HG03025 (cell line): Measurements from ENCODE around the gene CFAP20.

Experiments
- ATAC-seq: cut with Tn5 transposase; IDR thresholded peaks from one replicate; pipeline ENCODE4 v1.9.1; 2021; ENCODE audit warnings: mild to moderate bottlenecking, moderate library complexity; ENCODE audit not compliant: unreplicated experiment, low FRiP score

CFAP20 gene

GRCh38 chr16:58125781-58126335, 3.3 kb downstream of the CFAP20 start:
- no peak for ATAC-seq

DNA sequence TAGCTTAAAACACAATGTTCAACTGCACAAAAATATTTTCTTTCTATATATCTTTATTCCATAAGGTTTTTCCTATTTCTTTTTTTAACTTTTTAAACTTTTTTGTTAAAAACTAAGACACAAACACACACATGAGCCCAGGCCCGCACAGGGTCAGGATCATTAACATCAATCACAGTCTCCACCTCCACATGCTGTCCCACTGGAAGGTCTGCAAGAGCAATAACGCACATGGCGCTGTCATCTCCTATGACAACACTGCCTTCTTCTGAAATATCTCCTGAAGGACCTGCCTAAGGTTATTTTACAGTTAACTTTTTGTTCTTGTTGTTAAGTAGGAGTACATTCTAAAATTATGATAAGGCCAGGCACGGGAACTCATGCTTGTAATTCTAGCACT, 4.1 kb downstream of the CFAP20 start:
- no peak for ATAC-seq

- no peak for ATAC-seq
These were observed 4.6 kb downstream of the CFAP20 start for GRCh38 chr16:58124601-58124915.

GRCh38 chr16:58123896-58124600, 5.1 kb downstream of the CFAP20 start:
- no peak for ATAC-seq

DNA sequence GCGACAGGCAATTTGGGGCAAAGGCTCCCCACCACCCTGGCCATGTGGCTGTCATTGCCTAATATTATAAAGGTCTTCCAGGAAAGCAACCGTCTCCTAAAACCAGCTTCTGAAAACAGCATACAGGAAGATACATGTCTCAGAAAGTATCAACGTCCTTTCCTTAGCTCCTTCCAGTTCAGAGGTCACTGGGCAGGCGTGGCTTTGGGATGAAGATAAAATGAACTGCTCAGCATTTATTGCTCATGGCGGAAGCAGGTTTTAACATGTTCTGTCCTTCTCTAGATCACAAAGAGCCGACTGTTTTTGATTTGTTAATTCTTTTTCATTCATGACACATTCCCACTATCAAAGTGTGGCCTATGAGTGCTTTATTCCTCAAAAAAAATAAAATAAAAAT, 8.0 kb downstream of the CFAP20 start:
- ATAC-seq = no peak

DNA sequence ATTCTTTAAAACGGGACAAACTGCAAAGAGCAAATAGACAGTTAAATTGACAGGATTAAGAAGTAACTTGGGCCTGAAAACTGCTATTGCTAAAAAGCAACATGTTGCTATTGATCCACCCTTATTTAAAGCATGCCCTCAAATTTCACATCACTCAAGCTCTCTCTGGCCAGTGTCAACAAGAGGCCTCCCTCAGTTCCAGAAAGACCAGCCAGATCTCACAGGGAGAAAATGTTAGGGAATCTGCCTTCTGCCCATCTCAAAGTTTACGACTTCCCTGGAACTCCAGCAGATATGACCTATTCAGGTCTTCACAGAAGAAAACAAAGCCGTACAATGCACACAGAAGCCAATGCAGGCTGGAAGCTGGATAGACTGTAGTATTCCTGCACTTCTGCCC, 8.9 kb downstream of the CFAP20 start:
- no peak for ATAC-seq

DNA sequence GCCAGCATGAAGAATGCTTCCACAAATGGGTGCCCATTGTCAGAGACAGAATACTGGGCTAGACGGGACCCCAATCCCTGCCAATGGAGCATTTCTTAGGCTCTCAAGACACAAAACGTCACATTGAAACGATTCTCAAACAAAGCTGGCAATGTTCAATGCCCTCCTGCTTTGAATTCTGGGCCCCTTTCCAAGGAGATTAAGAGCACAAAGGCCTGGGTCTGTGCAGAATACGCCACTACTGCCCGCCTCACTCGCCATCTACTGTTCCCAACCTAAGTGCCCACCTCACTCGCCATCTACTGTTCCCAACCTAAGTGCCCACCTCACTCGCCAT, 9.7 kb downstream of the CFAP20 start:
- no peak for ATAC-seq

DNA sequence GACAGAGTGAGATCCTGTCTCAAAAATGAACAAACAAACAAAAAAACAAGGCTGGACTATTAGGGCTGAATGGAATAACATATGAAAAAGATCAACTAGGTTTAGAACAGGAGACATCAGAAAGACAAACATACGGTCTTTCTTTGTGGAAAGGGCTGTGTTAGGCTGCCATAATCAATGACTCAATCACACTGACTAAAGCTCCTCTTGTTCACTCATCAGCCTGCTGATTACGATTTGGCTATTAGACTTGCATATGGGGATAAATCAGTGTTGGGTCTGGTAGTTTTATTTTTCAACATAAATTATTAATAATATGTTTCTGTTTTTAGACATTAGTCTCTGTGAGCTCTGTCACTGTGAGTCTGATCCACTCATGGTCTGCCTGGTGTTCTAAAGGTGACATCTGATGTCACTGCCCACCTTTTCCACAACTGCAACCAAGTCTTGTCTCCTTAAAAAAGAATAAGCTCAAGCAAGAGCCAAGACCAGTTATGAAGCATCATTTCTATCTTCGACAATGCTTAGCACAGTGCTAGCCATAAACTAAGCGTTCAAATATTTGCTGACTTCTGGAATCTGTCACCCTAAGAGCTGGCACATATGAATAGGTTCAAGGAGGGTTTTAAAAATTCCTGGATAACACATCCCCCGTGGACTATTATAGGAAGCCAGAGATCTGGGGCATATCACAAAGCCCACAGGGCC, 10.2 kb downstream of the CFAP20 start:
- no peak for ATAC-seq

DNA sequence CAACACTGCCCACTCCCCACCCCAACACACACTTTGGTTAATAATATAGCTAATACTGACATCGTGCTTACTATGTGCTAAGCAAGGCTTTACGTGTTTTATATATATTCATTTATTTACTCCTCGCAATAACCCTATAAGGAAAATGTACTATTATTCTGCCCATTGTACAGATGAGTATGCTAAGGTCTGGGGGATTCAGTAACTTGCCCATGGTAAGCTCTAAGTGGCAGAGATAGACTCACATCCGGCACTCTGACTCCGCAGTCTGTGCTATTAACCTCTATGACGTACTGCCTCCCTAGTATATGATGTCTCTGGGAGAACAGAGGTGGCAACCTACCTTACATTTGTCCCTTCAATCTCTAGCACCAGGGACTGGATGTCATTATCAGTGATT, 12.7 kb downstream of the CFAP20 start:
- ATAC-seq = no peak

GRCh38 chr16:58116081-58116480, 13.1 kb downstream of the CFAP20 start:
- no peak for ATAC-seq

DNA sequence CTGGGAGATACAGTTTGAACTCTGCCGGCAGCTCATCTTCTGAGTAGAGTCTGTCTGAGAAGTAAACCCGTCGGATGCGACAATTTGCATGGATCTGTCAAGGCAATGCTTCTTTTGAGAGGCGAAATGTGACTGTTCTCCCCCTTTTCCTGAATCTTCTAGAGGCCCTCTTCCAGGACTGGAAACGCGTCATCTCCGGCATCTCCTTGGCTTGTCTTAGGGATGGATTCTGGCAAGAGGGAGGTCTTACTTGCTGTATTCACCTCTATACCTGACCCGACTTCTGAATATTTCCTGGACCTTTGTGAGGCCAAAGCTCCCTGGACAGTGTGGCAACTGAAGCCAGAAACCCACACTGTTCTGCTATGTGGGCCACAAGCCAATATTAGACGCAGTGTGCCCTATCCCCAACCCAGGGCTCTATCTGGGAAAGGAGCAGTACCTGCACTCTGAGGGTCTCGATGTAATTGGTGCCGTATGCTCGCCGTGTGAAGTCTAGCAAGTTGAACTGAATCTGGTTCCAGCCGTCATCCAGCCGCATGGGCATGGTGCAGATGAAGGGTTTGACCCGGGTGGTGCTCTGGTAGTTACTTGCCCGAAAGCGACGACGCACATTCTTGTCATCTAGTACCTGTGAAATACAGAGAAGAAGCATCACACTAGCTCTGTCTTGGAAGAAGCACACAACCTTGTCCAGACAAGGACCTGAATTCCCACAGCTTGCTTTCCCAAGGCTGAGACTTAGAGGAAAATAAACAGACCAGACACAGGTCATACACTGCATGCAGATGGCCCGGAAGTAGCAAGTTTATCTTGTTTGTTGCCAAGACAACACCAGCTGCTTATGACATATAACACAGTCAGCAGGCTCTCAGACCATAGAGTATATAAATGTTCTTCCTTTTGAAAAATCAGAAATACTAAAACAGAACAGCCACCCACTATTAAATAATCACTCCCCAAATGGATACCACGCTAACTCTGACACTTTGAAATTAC, 14.1 kb downstream of the CFAP20 start:
- no peak for ATAC-seq

GRCh38 chr16:58111302-58111627, 17.9 kb downstream of the CFAP20 start:
- no peak for ATAC-seq

GRCh38 chr16:58110571-58111301, 18.4 kb downstream of the CFAP20 start:
- no peak for ATAC-seq

GRCh38 chr16:58109881-58110280, 19.3 kb downstream of the CFAP20 start:
- ATAC-seq = no peak

DNA sequence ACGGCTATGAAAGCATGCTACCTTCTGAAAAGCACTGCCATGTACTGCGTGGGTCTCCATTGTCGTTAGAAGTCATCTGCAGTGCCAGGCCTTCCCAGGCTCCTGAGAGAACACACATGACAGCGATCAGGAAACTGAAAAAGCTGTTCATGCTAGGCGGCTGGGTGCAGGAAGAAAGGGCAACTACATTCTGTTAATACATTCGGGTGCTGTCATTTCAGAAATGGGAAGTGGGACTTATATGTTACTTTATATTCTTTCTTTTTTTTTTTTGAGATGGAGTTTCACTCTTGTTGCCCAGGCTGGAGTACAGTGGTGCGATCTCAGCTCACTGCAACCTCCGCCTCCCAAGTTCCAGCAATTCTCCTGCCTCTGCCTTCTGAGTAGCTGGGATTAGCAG, 19.9 kb downstream of the CFAP20 start:
- no peak for ATAC-seq

DNA sequence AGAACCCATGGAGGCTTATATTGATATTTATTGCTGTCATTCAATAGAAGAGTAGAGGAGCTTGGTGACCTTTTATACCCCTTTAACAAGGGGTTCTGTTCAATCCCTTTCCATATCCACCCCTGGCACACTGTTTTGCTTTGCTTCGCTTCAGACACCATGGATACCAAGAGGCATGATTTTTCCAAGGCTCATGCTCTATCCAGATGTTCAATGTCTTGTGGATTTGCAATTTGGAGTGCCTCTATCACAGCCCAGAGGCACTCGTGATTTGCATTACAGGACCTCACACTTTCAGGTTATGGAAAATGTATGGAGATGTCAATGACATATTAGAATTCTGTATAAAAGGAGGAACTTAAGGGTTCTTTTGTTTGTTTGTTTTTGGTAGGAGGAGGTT, 21.5 kb downstream of the CFAP20 start:
- no peak for ATAC-seq

GRCh38 chr16:58107228-58107627, 22.0 kb downstream of the CFAP20 start:
- no peak for ATAC-seq

DNA sequence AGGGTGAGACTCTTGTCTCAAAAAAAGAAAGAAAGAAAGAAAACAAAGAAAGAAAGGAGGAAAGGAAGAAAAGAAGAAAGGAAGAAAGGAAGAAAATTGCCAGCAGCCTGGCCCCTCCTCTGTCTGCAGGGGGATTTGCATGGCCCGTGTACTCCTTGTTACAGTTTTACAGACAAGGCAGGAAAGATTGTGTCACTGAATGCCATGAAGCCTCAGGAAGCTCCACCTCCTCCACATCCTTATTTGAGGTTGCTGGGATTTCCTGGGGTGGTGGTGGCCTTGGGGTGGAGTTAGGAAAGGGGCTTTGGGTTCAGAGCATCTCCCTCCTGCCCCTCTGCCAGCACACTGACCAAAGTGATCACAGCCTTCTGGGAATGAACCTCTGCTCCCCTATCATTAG, 23.6 kb downstream of the CFAP20 start:
- ATAC-seq = no peak

- ATAC-seq = no peak
These were observed 26.4 kb downstream of the CFAP20 start for GRCh38 chr16:58102665-58103392.

GRCh38 chr16:58099956-58100300, 29.3 kb downstream of the CFAP20 start:
- no peak for ATAC-seq
